ENCODE measurements around the gene LMOD1.
"Not testable (repeated sequence)": the region's sequence is repeated elsewhere in the genome, so short reads cannot be mapped to it uniquely, and the experiment has no call there.

Gene LMOD1

GRCh38 chr1:201890806-201891450 is 55.4 kb downstream of the LMOD1 start:
- no peak for DNase-seq

GRCh38 chr1:201890223-201890622 is 56.1 kb downstream of the LMOD1 start:
- DNase-seq, result no peak

GRCh38 chr1:201889090-201889968 is 57.0 kb downstream of the LMOD1 start:
- no peak for DNase-seq

- no peak for DNase-seq
Measured at GRCh38 chr1:201888282-201889089, 57.9 kb downstream of the LMOD1 start, which contains the start of gene SHISA4. SHISA4 (plus strand) TSS chr1:201888898; CDS start chr1:201888995, 97 bp downstream.

- no peak for DNase-seq
Measured at GRCh38 chr1:201887116-201887866, 59.1 kb downstream of the LMOD1 start.

- no peak for DNase-seq
Measured at GRCh38 chr1:201886103-201886885, 60.1 kb downstream of the LMOD1 start.

GRCh38 chr1:201885531-201886075 is 60.7 kb downstream of the LMOD1 start:
- no peak for DNase-seq

GRCh38 chr1:201884425-201884824 is 61.9 kb downstream of the LMOD1 start:
- no peak for DNase-seq

- DNase-seq, result no peak
Measured at GRCh38 chr1:201883786-201884185, 62.6 kb downstream of the LMOD1 start.

GRCh38 chr1:201883266-201883665 is 63.1 kb downstream of the LMOD1 start:
- DNase-seq, result no peak

GRCh38 chr1:201882665-201883132 is 63.6 kb downstream of the LMOD1 start:
- peak; percentile 37 for DNase-seq

GRCh38 chr1:201881617-201882016 is 64.7 kb downstream of the LMOD1 start:
- DNase-seq, result peak; percentile 9

- DNase-seq, result no peak
Measured at GRCh38 chr1:201880928-201881571, 65.3 kb downstream of the LMOD1 start.

GRCh38 chr1:201877877-201878401 is 68.4 kb downstream of the LMOD1 start:
- no peak for DNase-seq

- DNase-seq, result no peak
Measured at GRCh38 chr1:201876148-201876818, 70.1 kb downstream of the LMOD1 start.

GRCh38 chr1:201874672-201875071 is 71.7 kb downstream of the LMOD1 start:
- no peak for DNase-seq

- no peak for DNase-seq
Measured at GRCh38 chr1:201870397-201870796, 76.0 kb downstream of the LMOD1 start.

GRCh38 chr1:201861448-201861847 is 84.9 kb downstream of the LMOD1 start:
- no peak for DNase-seq

GRCh38 chr1:201859424-201859823 is 86.9 kb downstream of the LMOD1 start:
- no peak for DNase-seq

GRCh38 chr1:201856722-201857121 is 89.6 kb downstream of the LMOD1 start:
- not testable (repeated sequence) for DNase-seq
